GM18868 (cell line): ENCODE data around the gene CAPN13.

Source experiments
- ATAC-seq: cut with Tn5 transposase; IDR thresholded peaks from one replicate; pipeline ENCODE4 v1.9.1; 2021; ENCODE audit warnings: mild to moderate bottlenecking, moderate library complexity; ENCODE audit not compliant: unreplicated experiment

Gene CAPN13

GRCh38 chr2:30686000-30686399 lies 121.2 kb downstream of the CAPN13 start:
- no peak for ATAC-seq

- ATAC-seq = no peak
Observed at GRCh38 chr2:30684996-30685395, 122.2 kb downstream of the CAPN13 start.

GRCh38 chr2:30684516-30684915 lies 122.7 kb downstream of the CAPN13 start:
- no peak for ATAC-seq

GRCh38 chr2:30684026-30684425 lies 123.2 kb downstream of the CAPN13 start:
- no peak for ATAC-seq

GRCh38 chr2:30683236-30683956 lies 123.8 kb downstream of the CAPN13 start:
- ATAC-seq = peak; percentile 85

- ATAC-seq = no peak
Observed at GRCh38 chr2:30681022-30681421, 126.2 kb downstream of the CAPN13 start.

- no peak for ATAC-seq
Observed at GRCh38 chr2:30680121-30680520, 127.1 kb downstream of the CAPN13 start.

GRCh38 chr2:30679426-30680088 lies 127.7 kb downstream of the CAPN13 start:
- ATAC-seq = no peak

GRCh38 chr2:30678410-30679137 lies 128.7 kb downstream of the CAPN13 start:
- no peak for ATAC-seq

GRCh38 chr2:30677861-30678385 lies 129.3 kb downstream of the CAPN13 start:
- no peak for ATAC-seq

GRCh38 chr2:30677231-30677630 lies 130.0 kb downstream of the CAPN13 start:
- ATAC-seq = no peak

- no peak for ATAC-seq
Observed at GRCh38 chr2:30675758-30676157, 131.5 kb downstream of the CAPN13 start.

- ATAC-seq = no peak
Observed at GRCh38 chr2:30673127-30673526, 134.1 kb downstream of the CAPN13 start.
